ELF-1 (cell line): ENCODE results near the gene THSD4.

Experiments used
- DNase-seq: peaks from one replicate; pipeline ENCODE4 v3.0.0-alpha.2; 2016; ENCODE audit warnings: low read depth, low spot score

THSD4 gene

GRCh38 chr15:71451130-71451529 is 335.9 kb downstream of the THSD4 start:
- no peak for DNase-seq

GRCh38 chr15:71452893-71453292 is 337.6 kb downstream of the THSD4 start:
- no peak for DNase-seq

GRCh38 chr15:71454462-71454996 is 339.3 kb downstream of the THSD4 start:
- DNase-seq = no peak

GRCh38 chr15:71455107-71455506 is 339.8 kb downstream of the THSD4 start:
- no peak for DNase-seq

DNA sequence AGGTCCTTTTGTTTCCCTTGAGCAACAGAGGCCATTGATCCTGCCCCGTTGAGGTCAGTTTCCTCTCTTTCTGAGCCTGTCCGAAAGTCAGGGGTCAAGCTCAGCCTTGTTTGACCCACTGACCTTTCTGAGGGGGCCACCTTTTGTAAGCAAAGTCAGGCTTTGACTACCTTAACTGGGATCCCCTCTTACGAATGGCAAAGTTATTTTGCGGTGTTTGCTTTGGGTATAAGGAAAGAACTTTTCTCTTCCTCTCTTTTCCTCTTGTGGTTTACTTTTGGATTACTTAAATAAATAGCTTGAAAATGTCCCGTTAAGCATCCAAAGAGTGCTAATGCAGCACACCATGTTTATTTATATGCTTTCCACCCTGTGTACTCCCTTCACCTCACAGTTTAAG is 340.6 kb downstream of the THSD4 start:
- DNase-seq = no peak

DNA sequence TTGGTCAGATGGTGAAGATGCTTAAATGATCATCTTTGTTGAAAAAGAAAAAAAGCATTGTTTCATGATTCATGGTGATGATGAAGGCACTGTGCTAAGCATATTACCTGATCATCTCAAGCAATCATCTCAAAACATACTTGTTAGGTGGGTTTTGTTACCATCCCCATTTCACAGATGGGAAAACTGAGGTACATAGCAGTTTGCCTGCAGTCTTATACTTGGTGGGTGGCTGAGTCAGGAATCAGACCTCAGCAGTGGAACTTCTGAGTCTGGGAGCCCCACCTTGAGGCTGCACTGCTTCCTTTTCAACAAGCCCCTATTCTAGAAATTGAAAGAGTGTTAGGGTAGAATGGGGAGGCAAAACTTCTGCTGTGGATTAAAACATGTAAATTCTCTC is 341.1 kb downstream of the THSD4 start:
- DNase-seq = no peak

- DNase-seq = no peak
Measured at GRCh38 chr15:71456811-71457210, 341.5 kb downstream of the THSD4 start.

DNA sequence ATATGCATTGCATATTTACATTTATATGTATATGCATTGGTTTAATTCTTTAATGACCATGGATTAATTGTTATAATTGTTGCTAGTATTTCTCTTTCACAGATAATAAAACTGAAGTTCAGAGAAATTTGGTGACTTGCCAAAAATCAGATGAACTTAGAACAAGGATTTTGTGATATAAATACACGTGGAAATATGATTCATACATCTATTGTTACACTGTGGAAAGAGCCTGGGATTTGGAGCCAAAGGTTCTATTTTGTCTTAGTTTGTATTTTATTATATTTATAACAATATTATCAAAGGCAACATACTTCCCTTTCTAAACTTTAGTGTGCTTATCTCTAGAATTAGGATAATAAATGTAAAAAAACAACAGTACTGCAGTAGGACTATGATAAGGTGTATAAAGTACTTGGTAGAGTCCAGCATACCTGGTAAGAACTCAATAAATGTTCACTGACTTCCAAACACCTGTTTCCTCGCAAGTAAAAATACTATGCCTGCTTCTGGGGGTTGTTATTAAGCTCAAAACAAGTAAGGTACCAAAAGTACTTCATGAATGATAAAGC is 342.9 kb downstream of the THSD4 start:
- no peak for DNase-seq

GRCh38 chr15:71461748-71462147 is 346.5 kb downstream of the THSD4 start:
- no peak for DNase-seq

GRCh38 chr15:71462638-71463037 is 347.4 kb downstream of the THSD4 start:
- DNase-seq = no peak

DNA sequence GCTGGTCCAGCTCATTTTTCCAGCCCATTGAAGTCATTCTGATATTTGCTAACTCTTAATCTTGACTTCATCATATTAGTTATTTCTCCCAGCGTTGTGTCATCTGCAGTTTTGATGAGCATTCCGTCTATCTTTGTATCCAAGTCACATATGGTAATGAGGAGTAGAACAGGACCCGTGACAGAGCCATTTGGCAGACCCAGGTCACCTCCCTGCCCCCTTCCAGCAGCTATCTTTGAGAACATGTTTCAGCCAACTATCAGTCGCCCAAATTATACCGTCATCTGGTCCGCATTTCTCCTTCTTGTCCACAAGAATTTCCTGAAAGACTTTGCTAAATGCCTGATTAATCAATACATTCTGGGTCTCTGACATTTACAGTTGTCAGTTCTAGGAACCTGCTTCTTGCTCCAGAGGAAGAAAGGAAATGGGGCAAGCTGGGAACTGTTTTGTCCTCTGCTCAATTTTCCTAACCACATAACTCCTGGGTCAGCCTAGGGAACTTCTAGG is 347.9 kb downstream of the THSD4 start:
- no peak for DNase-seq

DNA sequence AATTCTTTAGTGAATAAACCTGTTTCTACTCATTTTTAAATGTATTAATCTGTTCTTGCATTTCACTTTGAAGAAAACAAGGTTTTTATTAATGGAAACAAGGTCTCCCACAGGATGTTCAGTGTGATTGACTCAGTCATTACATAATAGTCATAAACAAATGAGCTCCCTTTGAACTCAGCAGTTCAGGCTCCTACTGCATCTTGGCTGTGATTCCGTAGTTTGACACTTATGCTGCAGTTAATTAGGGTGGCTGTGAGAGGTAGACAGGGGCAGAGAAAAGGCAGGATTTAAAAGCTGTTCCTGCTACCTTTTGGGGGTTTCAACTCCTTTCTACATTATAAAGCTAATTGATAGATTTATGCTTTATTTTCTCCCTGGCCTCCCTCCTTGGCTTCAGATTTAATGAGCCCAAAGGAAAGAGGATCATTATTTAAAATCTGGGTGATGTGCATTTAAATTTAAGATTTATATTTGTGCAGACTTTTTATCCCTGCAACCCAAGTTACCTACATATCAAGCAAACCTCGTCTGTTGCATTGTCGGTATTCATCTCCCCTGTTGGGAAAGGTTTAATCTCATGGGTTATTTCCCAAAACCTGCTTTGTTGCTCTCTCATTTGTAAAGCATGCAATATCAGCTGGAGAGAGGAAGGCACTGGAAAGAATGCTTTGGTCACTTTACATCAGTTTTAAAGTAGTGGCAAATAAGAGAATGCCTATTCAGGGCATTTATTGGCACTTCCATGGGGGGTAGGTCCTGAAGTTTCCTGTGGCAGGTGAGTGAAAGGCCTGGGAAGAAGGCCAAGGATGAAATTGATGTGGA is 350.1 kb downstream of the THSD4 start:
- no peak for DNase-seq

GRCh38 chr15:71468715-71469114 is 353.4 kb downstream of the THSD4 start:
- DNase-seq = no peak

GRCh38 chr15:71469413-71469812 is 354.1 kb downstream of the THSD4 start:
- DNase-seq = no peak

DNA sequence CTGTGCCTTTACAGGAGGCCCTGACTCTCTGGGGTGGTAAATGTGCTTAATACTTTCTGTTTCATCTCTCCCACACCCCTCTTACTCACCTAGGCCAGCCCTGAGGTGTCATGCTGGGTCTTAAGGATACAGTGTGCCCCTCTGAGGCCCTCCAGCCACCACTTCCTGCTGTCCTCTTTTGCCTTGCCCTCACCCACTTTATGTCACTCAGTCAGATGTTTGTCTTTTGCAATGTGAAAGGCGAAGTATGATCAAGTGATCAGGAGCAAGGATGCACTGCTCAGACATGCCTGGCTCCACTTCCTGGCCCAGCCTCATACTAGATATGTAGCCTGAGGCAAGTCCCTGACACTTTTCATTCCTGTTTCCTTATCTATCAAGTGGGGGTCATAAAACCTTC is 356.1 kb downstream of the THSD4 start:
- peak; percentile 24 for DNase-seq

DNA sequence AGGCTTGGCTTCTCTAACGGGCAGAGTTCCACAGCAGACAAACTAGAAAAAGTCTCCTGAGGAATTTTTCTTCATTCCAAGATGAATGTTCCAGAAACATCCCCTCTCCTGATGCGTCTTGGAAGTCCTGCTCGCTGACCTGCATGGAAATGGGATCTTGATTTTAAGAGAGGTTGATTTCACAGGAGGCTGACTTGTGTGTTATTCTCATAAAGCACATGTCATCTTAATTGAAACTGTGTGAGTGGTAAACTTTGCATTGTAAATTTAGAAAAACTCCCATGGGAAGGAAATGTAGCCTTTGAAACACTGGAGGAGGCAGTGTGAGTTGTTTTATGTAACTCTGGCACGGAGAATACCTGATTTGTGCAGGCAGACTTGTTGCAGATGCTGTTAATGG is 357.3 kb downstream of the THSD4 start:
- no peak for DNase-seq

GRCh38 chr15:71473751-71474150 is 358.5 kb downstream of the THSD4 start:
- no peak for DNase-seq

DNA sequence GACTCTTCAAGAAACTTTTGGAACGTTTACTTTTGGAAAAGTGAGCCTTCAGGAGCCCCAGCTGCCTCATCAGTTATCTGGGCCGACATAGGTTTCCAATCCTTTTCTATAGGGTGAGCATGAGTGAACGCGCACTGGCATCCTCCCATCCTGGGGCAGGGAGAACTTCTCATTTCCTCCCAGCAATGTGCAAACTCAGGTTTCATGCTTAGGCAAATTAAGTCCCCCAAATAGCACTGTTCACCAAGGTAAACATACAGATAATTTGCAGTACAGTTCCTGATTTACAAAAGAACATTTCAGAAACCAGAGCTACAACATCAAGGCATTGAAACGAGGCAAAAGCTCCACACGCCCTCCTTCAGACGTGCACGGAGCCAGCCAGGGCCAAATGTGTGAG is 361.6 kb downstream of the THSD4 start:
- DNase-seq = no peak

- no peak for DNase-seq
Measured at GRCh38 chr15:71480556-71480955, 365.3 kb downstream of the THSD4 start.

- no peak for DNase-seq
Measured at GRCh38 chr15:71484080-71484479, 368.8 kb downstream of the THSD4 start.

- DNase-seq = peak; percentile 14
Measured at GRCh38 chr15:71485094-71485693, 369.9 kb downstream of the THSD4 start.

DNA sequence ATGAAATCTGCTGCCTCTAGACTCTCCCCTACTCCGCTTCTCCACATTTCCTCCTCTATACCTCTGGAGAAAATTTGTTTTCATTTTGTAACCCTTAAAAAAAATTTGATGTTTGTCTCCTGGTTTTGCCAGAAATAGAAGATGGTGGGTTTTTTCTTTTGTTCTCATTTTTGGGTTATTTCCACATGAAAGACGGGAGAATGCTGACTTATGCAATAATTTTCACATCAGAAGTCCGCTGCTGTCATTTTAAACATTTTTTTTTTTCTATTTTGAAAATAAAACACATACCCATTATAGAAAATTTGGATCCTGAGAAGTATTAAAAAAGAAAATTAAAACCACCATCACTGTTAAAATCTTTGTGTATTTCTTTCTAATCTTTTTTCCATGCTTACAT is 374.3 kb downstream of the THSD4 start:
- DNase-seq = no peak

DNA sequence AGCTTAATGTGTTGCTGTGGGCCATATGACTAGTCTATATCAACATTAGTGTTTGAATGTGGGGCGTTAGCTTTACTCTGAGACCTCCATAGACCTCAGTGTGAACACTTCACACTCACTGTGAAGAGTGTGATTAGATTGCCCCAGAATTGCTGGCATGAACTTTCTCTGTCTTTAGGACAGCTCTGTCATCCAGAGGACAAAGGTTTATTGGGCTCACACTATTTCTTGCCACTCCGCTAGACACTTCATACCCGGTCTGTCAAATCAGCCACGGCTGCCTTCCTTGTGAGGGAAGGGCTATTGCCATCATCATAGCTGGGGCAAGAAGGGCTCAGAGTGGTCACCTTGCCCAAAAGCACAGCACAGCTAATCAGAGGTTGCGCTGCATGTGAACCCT is 378.3 kb downstream of the THSD4 start:
- no peak for DNase-seq
